Breast epithelium (tissue), 4 donors: Measurements from ENCODE around the gene RAB7A. TPM values are rescaled to one million over a fixed set of nuclear protein-coding genes. Genes with fewer than 3 reads are reported as not detected.
"Not testable (repeated sequence)": the region's sequence is repeated elsewhere in the genome, so short reads cannot be mapped to it uniquely, and the experiment has no call there.

Experiments used
- DNase-seq, 2 donors: peaks; one replicate each; pipeline ENCODE4 v3.0.0-alpha.2; 2019; ENCODE audit warnings: low spot score in 2 of 2
- H3K27ac ChIP-seq, 2 donors: fragments of 200-600 bp; sonication (generic) in 1 of 2; one replicate each; pipeline ENCODE4 v1.5.1; 2016 to 2019; ENCODE audit warnings: mild to moderate bottlenecking in 1 of 2
- H3K27me3 ChIP-seq, 2 donors: fragments of 200-600 bp; sonication (generic) in 1 of 2; one replicate each; pipeline versions ENCODE4 v1.5.1 to v1.6.0; 2017 to 2019; ENCODE audit warnings: control low read depth in 1 of 2, mild to moderate bottlenecking in 1 of 2
- H3K36me3 ChIP-seq: fragments of 200-600 bp; one replicate; pipeline ENCODE4 v1.5.1; 2019
- H3K4me1 ChIP-seq, 2 donors: fragments of 200-600 bp; sonication (generic); one replicate each; pipeline ENCODE4 v1.5.1; 2016 to 2019; ENCODE audit warnings: control low read depth in 1 of 2
- H3K4me3 ChIP-seq, 3 donors: fragments of 200-600 bp; sonication (generic); 1 replicate in 2 of 3; 2 replicates in 1 of 3; pipeline ENCODE4 v1.5.1; 2016 to 2019; ENCODE audit warnings: mild to moderate bottlenecking in 3 of 3, moderate library complexity in 2 of 3
- H3K9me3 ChIP-seq, 2 donors: fragments of 200-600 bp; sonication (generic) in 1 of 2; one replicate each; pipeline ENCODE4 v1.5.1; 2016 to 2019; ENCODE audit warnings: control low read depth in 1 of 2
- POLR2A ChIP-seq: fragments of 450-650 bp; IDR thresholded peaks from one replicate; pipeline ENCODE4 v1.6.1; 2016; ENCODE audit warnings: antibody characterized with exemption, mild to moderate bottlenecking, moderate library complexity
- POLR2AphosphoS5 ChIP-seq, 3 donors: sonication (generic); formaldehyde crosslinking; IDR thresholded peaks; one replicate each; pipeline ENCODE4 v1.6.1; 2017; ENCODE audit warnings: antibody characterized with exemption in 3 of 3
- intact Hi-C: fragments of 100-400 bp; cut with DNase I; formaldehyde crosslinking; loops from one replicate; pipeline ENCODE4 v1.15.1; 2023; ENCODE audit warnings: low total_unique reads
- total RNA-seq, 3 donors: library from RNA; depleted of rRNA; stranded (reverse); fragments of >200 nt; gene quantifications; one replicate each; pipeline ENCODE4 v1.1.0, GENCODE V29; 2016
- TF ChIP-seq, protein P1 (sequence below), 3 donors: fragments of 450-650 bp; IDR thresholded peaks; one replicate each; pipeline ENCODE4 v1.5.1; 2016 to 2017; ENCODE audit warnings: antibody characterized with exemption in 3 of 3, mild to moderate bottlenecking in 3 of 3, moderate library complexity in 3 of 3

RAB7A gene
- total RNA-seq, 3 donors from 2014 or later: 105 to 114 (median 110) TPM

DNA sequence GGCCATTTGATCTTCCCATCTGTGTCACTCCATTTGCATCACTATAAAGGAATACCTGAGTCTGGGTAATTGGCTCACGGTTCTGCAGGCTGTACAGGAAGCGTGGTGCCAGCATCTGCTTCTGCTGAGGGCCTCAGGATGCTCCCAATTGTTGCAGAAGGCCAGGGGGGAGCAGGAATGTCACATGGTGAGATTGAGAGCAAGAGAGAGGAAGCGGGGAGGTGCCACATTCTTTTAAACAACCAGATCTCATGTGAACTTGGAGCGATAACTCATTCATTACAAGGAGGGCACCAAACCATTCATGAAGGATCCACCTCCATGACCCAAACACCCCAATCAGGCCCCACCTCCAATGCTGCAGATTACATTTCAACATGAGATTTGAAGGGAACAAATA, 13.1 kb upstream of the RAB7A start:
- TF ChIP-seq, protein P1, sequence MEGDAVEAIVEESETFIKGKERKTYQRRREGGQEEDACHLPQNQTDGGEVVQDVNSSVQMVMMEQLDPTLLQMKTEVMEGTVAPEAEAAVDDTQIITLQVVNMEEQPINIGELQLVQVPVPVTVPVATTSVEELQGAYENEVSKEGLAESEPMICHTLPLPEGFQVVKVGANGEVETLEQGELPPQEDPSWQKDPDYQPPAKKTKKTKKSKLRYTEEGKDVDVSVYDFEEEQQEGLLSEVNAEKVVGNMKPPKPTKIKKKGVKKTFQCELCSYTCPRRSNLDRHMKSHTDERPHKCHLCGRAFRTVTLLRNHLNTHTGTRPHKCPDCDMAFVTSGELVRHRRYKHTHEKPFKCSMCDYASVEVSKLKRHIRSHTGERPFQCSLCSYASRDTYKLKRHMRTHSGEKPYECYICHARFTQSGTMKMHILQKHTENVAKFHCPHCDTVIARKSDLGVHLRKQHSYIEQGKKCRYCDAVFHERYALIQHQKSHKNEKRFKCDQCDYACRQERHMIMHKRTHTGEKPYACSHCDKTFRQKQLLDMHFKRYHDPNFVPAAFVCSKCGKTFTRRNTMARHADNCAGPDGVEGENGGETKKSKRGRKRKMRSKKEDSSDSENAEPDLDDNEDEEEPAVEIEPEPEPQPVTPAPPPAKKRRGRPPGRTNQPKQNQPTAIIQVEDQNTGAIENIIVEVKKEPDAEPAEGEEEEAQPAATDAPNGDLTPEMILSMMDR (IDR thresholded peaks at IDR 0.05): no peak
- TF ChIP-seq POLR2A (no peak), POLR2AphosphoS5 (IDR thresholded peaks at IDR 0.05) (no peak)
- H3K4me3 ChIP-seq: no peak overlapping the region
- no peak overlapping the region for H3K27ac ChIP-seq
- intact Hi-C loops: no loop called here
- no peaks in the 10 kb centered on the region for H3K36me3 ChIP-seq
- H3K27me3 ChIP-seq: no peaks in the 10 kb centered on the region
- no peaks in the 10 kb centered on the region for H3K9me3 ChIP-seq
- DNase-seq: no peak
- H3K4me1 ChIP-seq: no peaks in the 10 kb centered on the region

DNA sequence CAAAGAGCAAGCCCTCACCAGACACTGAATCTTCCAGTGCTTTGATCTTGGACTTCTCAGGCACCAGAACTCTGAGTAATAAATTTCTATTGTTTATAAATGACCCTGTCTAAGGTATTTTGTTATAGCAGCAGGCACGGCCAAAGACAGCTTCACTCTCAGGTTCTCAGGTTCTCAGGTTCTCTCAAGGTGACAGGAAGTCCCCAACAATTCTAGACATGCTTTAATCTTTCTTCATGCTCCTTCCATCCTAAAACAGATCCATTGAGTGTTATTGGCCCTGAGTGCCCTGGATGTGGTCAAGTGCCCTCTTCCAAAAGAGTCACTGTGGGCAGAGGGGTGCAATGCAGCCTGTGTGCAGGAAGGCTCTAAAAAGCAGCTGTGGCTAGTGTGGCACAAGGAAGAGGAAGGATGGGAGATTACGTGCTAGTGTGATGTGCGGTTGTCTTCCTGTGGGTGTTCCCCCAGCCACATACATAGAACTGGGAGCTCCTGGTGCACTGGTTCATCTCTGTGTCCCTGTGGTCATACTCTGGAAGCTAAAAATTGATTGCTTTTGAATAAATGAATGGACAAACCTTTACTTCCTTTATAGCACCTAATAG, 11.0 kb upstream of the RAB7A start:
- intact Hi-C loops: no loop called here
- no peak for DNase-seq
- H3K4me3 ChIP-seq: no peak overlapping the region

DNA sequence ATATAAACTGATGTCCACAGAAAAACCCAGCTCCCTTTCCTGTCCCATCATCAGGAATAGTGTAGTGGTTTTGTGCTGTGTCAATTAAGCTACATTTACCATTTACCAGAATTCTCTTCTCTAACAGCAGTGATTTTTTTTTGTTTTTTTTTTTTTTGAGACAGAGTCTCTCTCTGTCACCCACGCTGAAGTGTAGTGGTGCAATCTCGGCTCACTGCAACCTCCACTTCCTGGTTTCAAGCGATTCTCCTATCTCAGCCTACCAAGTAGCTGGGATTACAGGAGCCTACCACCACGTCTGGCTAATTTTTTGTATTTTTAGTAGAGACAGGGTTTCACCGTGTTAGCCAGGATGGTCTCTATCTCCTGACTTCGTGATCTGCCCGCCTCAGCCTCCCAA, 7.1 kb upstream of the RAB7A start:
- intact Hi-C loops, H3K27ac ChIP-seq, H3K4me1 ChIP-seq, H3K27me3 ChIP-seq, DNase-seq, H3K4me3 ChIP-seq, H3K9me3 ChIP-seq, H3K36me3 ChIP-seq: not testable (repeated sequence)

More for the DNA sequence above, 11.0 kb upstream of the RAB7A start:
- H3K9me3 ChIP-seq: no peaks in the 10 kb centered on the region
- no peaks in the 10 kb centered on the region for H3K36me3 ChIP-seq
- H3K27ac ChIP-seq: no peak overlapping the region
- H3K27me3 ChIP-seq: no peaks in the 10 kb centered on the region
- H3K4me1 ChIP-seq: no peaks in the 10 kb centered on the region
- no peak for TF ChIP-seq POLR2AphosphoS5 (IDR thresholded peaks at IDR 0.05)
- TF ChIP-seq, protein P1 (IDR thresholded peaks at IDR 0.05): no peak
- no peak for TF ChIP-seq POLR2A

- intact Hi-C loops: no loop called here
Measured at GRCh38 chr3:128720891-128721290, 5.1 kb upstream of the RAB7A start.

GRCh38 chr3:128723477-128723876, 2.5 kb upstream of the RAB7A start:
- Histone ChIP-seq H3K9me3 (no peaks in the 10 kb centered on the region), H3K36me3 (no peaks in the 10 kb centered on the region), H3K4me3 (no peak overlapping the region), H3K4me1 (peaks cover 0 to 6% of the 10 kb centered on the region in 2 donors), H3K27ac (no peak overlapping the region), H3K27me3 (no peaks in the 10 kb centered on the region)
- TF ChIP-seq POLR2AphosphoS5 (IDR thresholded peaks at IDR 0.05) (no peak), POLR2A (no peak)
- intact Hi-C loops: no loop called here
- DNase-seq: no peak

More at GRCh38 chr3:128720891-128721290, 5.1 kb upstream of the RAB7A start:
- no peaks in the 10 kb centered on the region for H3K27me3 ChIP-seq
- no peaks in the 10 kb centered on the region for H3K36me3 ChIP-seq
- TF ChIP-seq, protein P1 (IDR thresholded peaks at IDR 0.05): no peak
- TF ChIP-seq POLR2A: no peak
- TF ChIP-seq POLR2AphosphoS5 (IDR thresholded peaks at IDR 0.05): no peak
- no peak overlapping the region for H3K27ac ChIP-seq
- H3K4me1 ChIP-seq: no peaks in the 10 kb centered on the region
- H3K9me3 ChIP-seq: no peaks in the 10 kb centered on the region
- no peak for DNase-seq
- no peak overlapping the region for H3K4me3 ChIP-seq

DNA sequence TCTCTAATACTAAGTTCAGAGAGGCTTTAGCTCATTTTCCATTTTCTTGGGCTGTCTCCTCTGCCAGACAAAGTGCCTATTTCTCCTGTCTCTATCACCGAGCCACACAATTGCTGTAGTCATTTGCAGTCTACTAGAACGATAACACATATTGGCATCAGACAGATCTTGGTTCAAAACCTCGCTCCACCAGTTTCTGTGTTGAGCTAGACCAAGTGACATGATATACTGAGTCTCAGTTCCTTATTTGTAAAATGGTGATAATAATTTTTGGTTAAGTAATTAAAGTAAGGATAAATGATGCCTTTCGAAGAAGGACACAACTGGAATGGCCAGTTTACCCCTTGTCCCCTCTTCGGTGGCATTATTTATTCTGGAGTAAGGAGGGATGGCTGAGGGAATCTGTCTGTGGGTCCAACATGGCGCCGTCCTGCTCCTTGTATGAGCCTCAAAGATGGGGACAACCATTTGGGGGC, 398 bp upstream of the RAB7A start:
- DNase-seq: no peak
- peak overlapping the region; percentile 100 for H3K27ac ChIP-seq
- intact Hi-C loops: no loop called here

More for the DNA sequence above, 398 bp upstream of the RAB7A start:
- Histone ChIP-seq H3K4me3 (peak overlapping the region; percentile 99 to 100 (median 99)), H3K4me1 (peaks cover under 1 to 10% of the 10 kb centered on the region in 2 donors), H3K9me3 (no peaks in the 10 kb centered on the region), H3K27me3 (no peaks in the 10 kb centered on the region), H3K36me3 (no peaks in the 10 kb centered on the region)
- TF ChIP-seq POLR2AphosphoS5 (IDR thresholded peaks at IDR 0.05) (no peak), POLR2A (no peak)
- TF ChIP-seq, protein P1 (IDR thresholded peaks at IDR 0.05): no peak
